Occipital lobe (tissue), 2 donors: ENCODE data around the gene MACROH2A2. TPM values are rescaled to one million over a fixed set of nuclear protein-coding genes. Genes with fewer than 3 reads are reported as not detected.
A peak's percentile ranks its signal among the peaks of the same experiment; 100 is the strongest.
"Not testable (repeated sequence)": the region's sequence is repeated elsewhere in the genome, so short reads cannot be mapped to it uniquely, and the experiment has no call there.

Experiments used
- DNase-seq: peaks from one replicate; lab custom pipeline; 2025; lab: John Stamatoyannopoulos, UW
- total RNA-seq: library from RNA; depleted of rRNA; stranded (reverse); fragments of >200 nt; gene quantifications from one replicate; pipeline ENCODE4 v1.2.3, GENCODE V29; 2014

The MACROH2A2 gene
- total RNA-seq = 23.6 TPM

- DNase-seq = peak; percentile 60
These were observed at the start of gene MACROH2A2 for GRCh38 chr10:70052462-70053217. Gene MACROH2A2, plus strand, starts transcription at chr10:70052846. Its CDS starts 22,813 bp downstream, at chr10:70075659.

- DNase-seq = no peak
These were observed 45.4 kb upstream of the MACROH2A2 start for GRCh38 chr10:70007116-70007820.

- no peak for DNase-seq
These were observed 21.4 kb upstream of the MACROH2A2 start for GRCh38 chr10:70031215-70031614.

- no peak for DNase-seq
These were observed 19.9 kb upstream of the MACROH2A2 start for GRCh38 chr10:70032667-70033289.

- no peak for DNase-seq
These were observed 18.4 kb upstream of the MACROH2A2 start for GRCh38 chr10:70034232-70034631.

GRCh38 chr10:70035531-70035930 is 17.1 kb upstream of the MACROH2A2 start:
- DNase-seq = no peak

GRCh38 chr10:70038923-70039322 is 13.7 kb upstream of the MACROH2A2 start:
- DNase-seq = no peak

GRCh38 chr10:70041016-70041415 is 11.6 kb upstream of the MACROH2A2 start:
- DNase-seq = no peak

- not testable (repeated sequence) for DNase-seq
These were observed 10.9 kb upstream of the MACROH2A2 start for GRCh38 chr10:70041739-70042138.

- DNase-seq = not testable (repeated sequence)
These were observed 5.6 kb upstream of the MACROH2A2 start for GRCh38 chr10:70047066-70047465.

GRCh38 chr10:70048030-70048723 is 4.5 kb upstream of the MACROH2A2 start:
- no peak for DNase-seq

- DNase-seq = no peak
These were observed 798 bp upstream of the MACROH2A2 start for GRCh38 chr10:70051848-70052247.

- DNase-seq = peak; percentile 30
These were observed 683 bp downstream of the MACROH2A2 start for GRCh38 chr10:70053218-70053840.

GRCh38 chr10:70053841-70054288 is 1.2 kb downstream of the MACROH2A2 start:
- peak; percentile 30 for DNase-seq

- no peak for DNase-seq
These were observed 2.3 kb downstream of the MACROH2A2 start for GRCh38 chr10:70054902-70055301.

- DNase-seq = no peak
These were observed 2.9 kb downstream of the MACROH2A2 start for GRCh38 chr10:70055550-70055949.

GRCh38 chr10:70057306-70057705 is 4.7 kb downstream of the MACROH2A2 start:
- no peak for DNase-seq

- DNase-seq = no peak
These were observed 7.7 kb downstream of the MACROH2A2 start for GRCh38 chr10:70060389-70060788.

- no peak for DNase-seq
These were observed 10.9 kb downstream of the MACROH2A2 start for GRCh38 chr10:70063418-70064098.

GRCh38 chr10:70064486-70064885 is 11.8 kb downstream of the MACROH2A2 start:
- no peak for DNase-seq

GRCh38 chr10:70066190-70066589 is 13.5 kb downstream of the MACROH2A2 start:
- DNase-seq = no peak
